Activated naive CD8-positive, alpha-beta T cell (primary cell): ENCODE results near the gene SPNS1.

Source experiments
- H3K27ac Mint-ChIP-seq: one replicate; pipeline ENCODE4 v1.8.0; 2021; ENCODE audit warnings: mixed read lengths
- H3K27me3 Mint-ChIP-seq: one replicate; pipeline ENCODE4 v1.8.0; 2021; ENCODE audit warnings: mixed read lengths
- H3K36me3 Mint-ChIP-seq: one replicate; pipeline ENCODE4 v1.8.0; 2021; ENCODE audit warnings: mixed read lengths
- H3K4me1 Mint-ChIP-seq: one replicate; pipeline ENCODE4 v1.8.0; 2021; ENCODE audit warnings: low read depth, mixed read lengths
- H3K4me3 Mint-ChIP-seq: one replicate; pipeline ENCODE4 v1.8.0; 2021; ENCODE audit warnings: mild to moderate bottlenecking, mixed read lengths
- H3K9me3 Mint-ChIP-seq: one replicate; pipeline ENCODE4 v1.8.0; 2021; ENCODE audit warnings: low read depth, mixed read lengths

The SPNS1 gene

GRCh38 chr16:29023279-29024277 lies 49.0 kb downstream of the SPNS1 start:
- H3K4me1 Mint-ChIP-seq: peaks cover 73% of the 10 kb centered on the region
- H3K4me3 Mint-ChIP-seq: peak overlapping the region; percentile 58

GRCh38 chr16:29024278-29024677 lies 49.7 kb downstream of the SPNS1 start:
- Mint-ChIP-seq H3K4me1 (peaks cover 78% of the 10 kb centered on the region), H3K9me3 (no peaks in the 10 kb centered on the region), H3K36me3 (no peaks in the 10 kb centered on the region), H3K27ac (peak overlapping the region; percentile 90), H3K4me3 (peak overlapping the region; percentile 58), H3K27me3 (no peaks in the 10 kb centered on the region)

More at GRCh38 chr16:29023279-29024277, 49.0 kb downstream of the SPNS1 start:
- Mint-ChIP-seq H3K36me3 (no peaks in the 10 kb centered on the region), H3K9me3 (no peaks in the 10 kb centered on the region), H3K27ac (peak overlapping the region; percentile 90), H3K27me3 (no peaks in the 10 kb centered on the region)

GRCh38 chr16:29025218-29025617 lies 50.6 kb downstream of the SPNS1 start:
- Mint-ChIP-seq H3K36me3 (no peaks in the 10 kb centered on the region), H3K4me1 (peaks cover 79% of the 10 kb centered on the region), H3K4me3 (peak overlapping the region; percentile 51), H3K27ac (peak overlapping the region; percentile 91), H3K9me3 (no peaks in the 10 kb centered on the region), H3K27me3 (no peaks in the 10 kb centered on the region)

- peak overlapping the region; percentile 91 for H3K27ac Mint-ChIP-seq
- peaks cover 79% of the 10 kb centered on the region for H3K4me1 Mint-ChIP-seq
Observed at GRCh38 chr16:29025735-29026134, 51.2 kb downstream of the SPNS1 start.

GRCh38 chr16:29028457-29029167 lies 54.0 kb downstream of the SPNS1 start:
- H3K36me3 Mint-ChIP-seq: no peaks in the 10 kb centered on the region
- no peaks in the 10 kb centered on the region for H3K27me3 Mint-ChIP-seq
- no peaks in the 10 kb centered on the region for H3K9me3 Mint-ChIP-seq
- peaks cover 52% of the 10 kb centered on the region for H3K4me1 Mint-ChIP-seq
- H3K27ac Mint-ChIP-seq: peak overlapping the region; percentile 90
- peak overlapping the region; percentile 47 for H3K4me3 Mint-ChIP-seq

More at GRCh38 chr16:29025735-29026134, 51.2 kb downstream of the SPNS1 start:
- Mint-ChIP-seq H3K36me3 (no peaks in the 10 kb centered on the region), H3K4me3 (peak overlapping the region; percentile 51), H3K27me3 (no peaks in the 10 kb centered on the region), H3K9me3 (no peaks in the 10 kb centered on the region)

GRCh38 chr16:29029168-29029994 lies 54.8 kb downstream of the SPNS1 start:
- H3K4me1 Mint-ChIP-seq: peaks cover 45% of the 10 kb centered on the region
- no peaks in the 10 kb centered on the region for H3K27me3 Mint-ChIP-seq
- H3K36me3 Mint-ChIP-seq: no peaks in the 10 kb centered on the region
- H3K4me3 Mint-ChIP-seq: peak overlapping the region; percentile 47
- H3K27ac Mint-ChIP-seq: peak overlapping the region; percentile 90
- no peaks in the 10 kb centered on the region for H3K9me3 Mint-ChIP-seq

GRCh38 chr16:29030086-29030840 lies 55.7 kb downstream of the SPNS1 start:
- H3K4me3 Mint-ChIP-seq: peak overlapping the region; percentile 56
- no peaks in the 10 kb centered on the region for H3K36me3 Mint-ChIP-seq
- H3K27ac Mint-ChIP-seq: peak overlapping the region; percentile 91
- no peaks in the 10 kb centered on the region for H3K9me3 Mint-ChIP-seq
- H3K4me1 Mint-ChIP-seq: peaks cover 37% of the 10 kb centered on the region
- no peaks in the 10 kb centered on the region for H3K27me3 Mint-ChIP-seq
